ENCODE results near the gene HLX.
A peak's percentile ranks its signal among the peaks of the same experiment; 100 is the strongest.

The HLX gene

DNA sequence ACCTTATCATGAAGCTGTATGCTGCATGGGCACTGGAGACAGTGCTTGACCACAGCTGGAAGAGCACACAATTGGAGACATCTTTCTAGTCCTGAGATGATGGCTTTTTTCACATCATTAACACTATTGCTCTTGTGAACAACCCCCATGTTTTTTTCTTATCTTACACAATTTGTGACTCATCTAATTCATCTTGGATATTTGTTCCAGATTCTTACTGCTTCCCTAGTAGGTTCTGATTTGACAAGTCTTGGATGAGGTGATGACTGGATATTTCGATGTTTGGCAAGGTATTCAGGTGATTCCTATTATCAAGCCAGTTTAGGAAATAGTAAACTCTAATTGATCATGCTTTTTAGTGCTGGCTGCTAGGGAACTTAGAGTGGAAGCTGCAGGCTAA lies 23.7 kb downstream of the HLX start:
- DNase-seq = no peak

- DNase-seq = no peak
These were observed 25.6 kb downstream of the HLX start for GRCh38 chr1:220904876-220905275.

- DNase-seq = no peak
These were observed 26.7 kb downstream of the HLX start for GRCh38 chr1:220905650-220906560.

DNA sequence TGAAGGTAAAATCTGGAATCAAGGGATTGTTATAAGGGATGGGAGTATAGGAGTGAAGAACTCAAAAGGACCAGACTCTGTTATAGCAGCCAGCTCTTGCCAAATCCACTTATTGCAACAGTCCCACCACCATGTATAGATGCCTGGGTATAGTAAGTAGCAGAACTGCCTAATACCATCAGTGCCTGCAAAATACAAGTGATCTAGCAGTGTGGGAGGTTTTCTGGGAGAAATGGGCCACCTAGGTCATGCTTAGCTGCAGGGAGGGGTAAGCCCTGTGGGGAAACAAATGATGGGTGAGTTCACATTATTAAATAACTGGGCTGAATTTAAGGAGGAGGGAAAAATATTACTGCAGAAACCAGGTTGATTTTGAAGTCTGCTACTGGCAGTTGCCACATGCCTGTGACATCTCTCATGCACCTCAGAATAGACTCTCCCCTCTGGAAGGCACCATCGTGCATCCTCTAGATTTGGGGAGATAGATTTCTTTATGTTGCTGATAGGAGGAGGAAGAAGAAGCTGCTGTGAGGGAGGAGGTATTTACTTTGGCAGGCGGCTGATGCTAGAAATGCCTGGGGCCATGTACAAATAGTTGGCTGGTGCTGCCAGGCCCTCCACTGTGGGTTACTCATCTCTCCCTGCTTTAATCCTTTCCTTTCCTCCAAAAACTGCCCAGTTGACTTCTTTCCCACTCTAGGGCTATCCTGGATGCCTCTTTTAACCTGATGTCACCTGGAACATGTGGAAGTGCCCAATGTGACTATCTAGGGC lies 27.5 kb downstream of the HLX start:
- DNase-seq = no peak

GRCh38 chr1:220908757-220909156 lies 29.5 kb downstream of the HLX start:
- DNase-seq = no peak

GRCh38 chr1:220910021-220910420 lies 30.8 kb downstream of the HLX start:
- DNase-seq = no peak

DNA sequence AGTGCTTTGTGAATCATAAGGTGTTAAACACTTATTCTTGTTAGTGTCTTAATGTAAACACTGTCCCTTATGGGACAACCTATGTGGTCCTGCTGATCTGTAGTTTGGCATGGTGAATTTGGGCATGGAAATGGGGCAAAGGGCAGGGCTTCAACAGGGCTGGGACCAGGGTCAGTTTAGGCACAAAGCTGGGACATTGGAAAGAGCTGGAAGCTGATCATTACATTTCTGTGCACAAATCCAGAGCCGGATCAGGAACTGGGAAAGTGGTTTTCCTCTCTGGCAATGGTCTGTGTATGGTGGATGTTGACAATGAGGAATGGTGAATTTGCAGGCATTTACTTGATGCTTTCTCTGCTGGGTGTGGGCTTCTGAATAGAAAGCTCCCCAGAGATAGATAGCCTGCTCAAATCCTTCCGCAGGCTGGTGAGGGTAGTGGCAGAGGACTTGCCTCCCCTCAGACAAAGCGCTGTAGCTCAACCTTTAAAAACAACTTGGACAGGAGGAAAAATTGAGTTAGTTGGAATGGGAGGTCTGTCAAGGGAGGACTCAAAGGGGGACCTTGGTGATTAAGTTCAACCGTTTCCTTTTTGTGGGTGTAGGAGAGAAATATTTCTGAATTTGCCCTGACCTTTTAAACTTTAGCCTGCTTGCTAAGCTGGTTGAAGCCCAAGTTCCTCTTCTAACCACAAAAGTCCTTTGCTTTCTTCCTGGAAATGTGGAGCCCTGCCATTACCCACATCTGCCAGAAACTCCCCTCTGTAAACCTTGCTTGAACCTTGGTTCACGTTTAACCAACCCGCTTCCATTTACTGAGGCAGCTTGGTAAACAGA lies 35.3 kb downstream of the HLX start:
- peak; percentile 65 to 71 for DNase-seq

DNA sequence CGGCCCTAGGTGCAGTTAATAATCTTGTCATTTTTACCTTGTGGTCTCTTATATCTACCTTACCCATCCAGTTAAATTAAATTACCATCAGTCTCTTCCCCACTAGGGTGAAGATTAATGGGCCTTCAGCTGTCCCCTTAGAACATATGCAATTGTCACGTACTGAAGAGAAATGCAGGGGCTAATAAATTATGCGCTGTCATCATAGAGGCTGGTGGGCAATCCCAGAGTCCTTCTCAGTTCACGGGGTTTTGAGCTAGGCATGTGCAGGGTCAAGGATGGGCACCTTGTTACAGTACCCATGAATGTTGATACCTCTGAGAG lies 35.8 kb downstream of the HLX start:
- DNase-seq = no peak

DNA sequence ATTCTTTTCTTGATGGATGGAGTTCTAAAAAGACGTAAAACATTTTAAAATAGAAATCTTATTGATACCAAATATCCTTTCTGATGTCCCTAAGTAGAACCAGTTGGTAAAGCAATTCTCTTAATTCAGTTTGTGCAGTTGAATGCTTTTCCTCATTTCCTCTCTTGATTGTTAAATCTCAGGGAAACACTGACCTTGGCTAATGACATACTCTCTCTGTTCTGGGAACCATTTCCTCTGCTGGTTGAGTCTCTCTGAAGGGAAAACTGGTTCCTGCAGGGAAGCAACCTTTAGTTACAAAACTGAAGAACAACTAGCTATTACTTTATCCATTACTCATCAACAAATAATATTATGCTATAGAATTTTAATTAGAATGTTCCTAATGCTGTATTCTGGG lies 36.7 kb downstream of the HLX start:
- DNase-seq = no peak

DNA sequence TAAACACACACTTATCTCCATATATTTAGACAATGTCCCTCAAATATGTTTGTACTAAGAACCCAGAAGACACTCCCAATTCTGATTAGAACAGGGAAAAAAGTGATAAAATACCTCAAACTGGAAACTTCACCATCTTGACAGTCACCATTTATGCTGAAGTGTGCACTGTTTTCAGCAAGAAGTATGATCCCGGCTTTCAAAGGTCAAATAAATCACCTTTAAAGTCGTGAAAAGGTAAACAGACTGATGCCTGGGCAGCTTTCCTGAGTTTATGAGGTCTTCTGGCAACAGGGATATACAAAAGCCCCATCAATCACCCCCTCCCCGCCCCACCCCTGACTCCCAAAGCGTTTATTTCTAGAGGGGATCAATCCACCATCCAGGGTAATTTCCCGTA lies 37.9 kb downstream of the HLX start:
- DNase-seq = no peak

DNA sequence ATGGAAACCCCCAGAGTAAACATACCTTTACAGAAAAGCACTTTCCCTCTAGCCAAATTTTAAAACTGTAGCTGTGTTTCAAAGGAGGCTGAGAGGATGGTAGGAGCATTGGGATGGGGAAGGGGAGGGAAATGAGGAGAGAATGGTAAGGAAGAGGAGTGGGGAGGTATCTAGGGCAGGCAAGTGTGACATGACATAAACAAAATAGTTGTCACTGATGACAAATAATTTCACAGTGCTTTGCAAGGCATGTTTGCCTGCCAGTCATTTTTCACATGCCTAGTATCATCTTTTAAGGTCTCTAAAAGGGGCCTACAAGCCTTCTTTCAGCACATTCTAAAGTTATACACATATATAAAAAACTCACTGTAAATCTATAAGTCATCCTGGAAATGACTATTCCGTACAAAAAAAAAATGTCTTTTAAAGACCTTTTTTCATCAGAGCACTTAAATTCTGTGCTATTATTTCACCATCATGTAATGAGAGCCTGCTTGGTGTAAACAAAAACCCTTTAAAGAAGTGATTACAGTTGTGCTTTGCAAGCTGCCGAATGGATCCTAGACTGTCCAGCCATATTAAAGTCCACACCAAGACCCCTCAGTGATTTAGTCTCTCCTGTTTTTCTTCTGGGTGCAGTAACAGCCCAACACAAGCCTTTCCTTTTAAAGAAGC lies 38.4 kb downstream of the HLX start:
- DNase-seq = no peak

DNA sequence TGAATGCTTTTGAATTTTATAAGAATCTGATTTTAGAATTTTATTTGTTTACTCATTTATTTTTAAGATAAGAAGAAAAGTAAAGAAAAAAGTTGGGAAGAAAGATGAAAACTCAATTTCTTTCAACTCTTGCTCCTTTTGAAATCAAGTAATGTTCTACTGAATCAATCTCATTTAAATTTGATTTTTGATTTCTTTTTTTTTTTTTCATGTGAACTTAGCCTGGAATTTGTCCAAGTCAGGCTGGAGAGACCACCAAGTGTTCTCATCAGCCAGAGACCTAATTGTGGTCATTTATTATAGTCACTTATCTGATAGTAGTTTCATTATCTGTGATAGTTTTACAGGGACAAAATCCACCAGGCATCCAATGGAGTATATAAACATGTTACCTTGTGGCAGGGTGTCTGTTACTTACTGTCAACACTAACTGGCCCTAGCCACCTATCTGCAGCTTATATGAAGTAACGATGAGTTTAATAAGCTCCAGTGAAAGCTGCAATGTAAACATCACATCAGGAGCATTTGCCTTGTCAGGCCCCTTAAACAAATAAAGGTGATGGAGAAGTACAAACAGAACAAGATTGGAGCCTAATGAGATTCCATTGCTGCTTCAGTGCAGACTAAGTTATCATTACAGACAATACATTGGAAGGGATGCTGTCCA lies 39.2 kb downstream of the HLX start:
- no peak for DNase-seq

DNA sequence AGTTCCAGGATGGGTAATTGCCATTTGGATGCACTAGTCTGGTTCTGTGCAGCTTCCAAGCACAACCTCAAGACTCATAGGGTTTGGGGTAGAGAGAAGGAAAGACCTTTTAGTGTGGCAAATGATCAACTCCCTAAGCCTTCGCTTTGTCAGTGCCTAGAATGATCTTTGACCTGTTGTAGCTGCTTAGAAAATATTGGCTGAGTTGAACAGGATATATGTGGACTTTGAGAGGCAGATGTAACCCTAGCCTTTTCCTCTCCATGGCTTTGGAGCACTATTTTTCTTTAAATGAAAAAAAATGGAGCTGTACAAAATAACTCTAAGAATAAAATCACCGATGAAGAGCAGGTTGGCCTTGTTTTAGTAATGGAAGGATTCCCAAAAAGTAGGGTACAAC lies 41.7 kb downstream of the HLX start:
- no peak for DNase-seq

- no peak for DNase-seq
These were observed 42.3 kb downstream of the HLX start for GRCh38 chr1:220921498-220921897.

GRCh38 chr1:220921971-220922635 lies 42.9 kb downstream of the HLX start:
- DNase-seq = no peak

DNA sequence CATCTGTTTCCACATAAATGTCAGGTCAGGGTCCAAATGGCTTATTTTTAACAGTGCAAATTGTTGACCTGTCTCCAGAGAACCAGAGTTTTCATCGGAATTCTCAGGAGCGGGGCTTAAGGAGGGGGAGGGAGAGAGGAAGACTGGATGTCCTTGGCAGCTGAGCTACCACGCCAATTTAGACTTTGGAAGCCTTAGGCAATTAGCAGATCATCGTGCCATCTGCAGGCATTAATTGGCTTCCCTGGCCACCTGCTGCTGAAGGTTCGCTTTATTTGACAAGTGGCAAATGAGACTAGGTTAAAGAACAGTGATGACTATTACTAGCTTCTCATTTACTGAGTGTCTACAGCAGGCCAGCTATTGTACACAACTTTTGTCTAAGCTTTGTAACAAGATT lies 43.7 kb downstream of the HLX start:
- DNase-seq = no peak

DNA sequence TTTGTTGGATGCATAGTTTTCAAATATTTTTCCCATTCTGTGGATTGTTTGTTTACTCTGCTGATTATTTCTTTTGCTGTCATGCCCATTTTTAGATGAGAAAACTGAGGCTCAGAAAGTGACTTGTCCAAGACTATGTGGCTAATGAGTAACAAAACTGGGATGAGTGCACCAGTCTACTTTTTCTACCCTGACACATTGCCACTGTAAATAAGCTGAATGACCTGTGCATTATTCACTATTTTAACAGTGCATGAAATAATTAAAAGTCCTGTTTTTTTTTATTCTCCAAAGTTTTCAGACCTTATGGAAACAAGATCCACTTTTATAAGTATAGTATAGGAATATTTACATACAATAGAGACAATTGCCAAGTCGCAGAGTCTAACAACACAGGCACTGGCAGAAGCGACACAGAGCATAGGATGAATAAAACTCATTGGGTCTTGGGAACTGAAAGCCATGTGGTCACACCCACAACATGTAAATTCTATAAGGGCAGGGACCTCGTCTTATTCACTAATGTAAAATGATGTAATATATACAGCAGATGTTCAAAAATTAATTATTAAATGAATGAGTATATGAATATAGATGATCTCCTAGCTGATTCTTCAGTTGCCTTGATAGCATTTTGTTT lies 45.2 kb downstream of the HLX start:
- no peak for DNase-seq

DNA sequence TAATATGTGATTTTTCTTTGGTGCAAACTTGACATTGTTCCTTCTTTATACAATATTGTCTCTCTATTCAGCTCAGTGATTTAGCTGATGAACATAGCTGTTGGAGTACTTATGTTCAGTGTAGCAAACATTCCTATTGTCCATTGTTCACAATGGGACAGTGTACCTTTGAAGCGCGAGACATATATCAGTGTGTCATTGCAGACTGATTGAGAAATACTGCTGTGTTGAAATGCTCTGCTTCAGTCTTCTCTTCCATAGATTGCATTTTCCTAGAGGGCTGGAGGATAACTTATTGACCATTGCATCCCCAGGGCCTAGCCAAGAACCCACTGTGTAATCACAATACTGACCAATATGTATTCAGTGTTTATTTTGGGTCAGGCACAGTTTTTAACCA lies 46.5 kb downstream of the HLX start:
- peak; percentile 10 to 59 for DNase-seq

DNA sequence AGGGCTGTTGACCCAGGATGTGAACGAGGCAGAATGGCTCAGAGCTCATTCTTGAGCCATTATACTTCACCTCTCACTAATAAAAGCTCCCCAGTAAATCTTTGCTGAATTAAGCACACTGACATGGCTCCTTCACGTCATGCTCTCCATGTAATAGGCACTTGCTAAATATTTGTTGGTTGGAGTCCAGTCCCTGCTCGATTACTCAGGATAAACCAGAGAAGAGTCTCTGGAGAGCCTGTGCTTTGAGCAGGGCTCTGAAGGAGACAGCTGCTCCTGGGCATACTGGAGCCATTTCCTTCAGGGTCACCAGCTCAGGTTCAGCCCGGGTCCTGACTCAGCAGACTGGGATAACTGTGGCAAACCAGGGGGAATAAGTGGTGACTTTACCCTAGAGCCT lies 46.9 kb downstream of the HLX start:
- DNase-seq = no peak

GRCh38 chr1:220927442-220927841 lies 48.2 kb downstream of the HLX start:
- DNase-seq = no peak

DNA sequence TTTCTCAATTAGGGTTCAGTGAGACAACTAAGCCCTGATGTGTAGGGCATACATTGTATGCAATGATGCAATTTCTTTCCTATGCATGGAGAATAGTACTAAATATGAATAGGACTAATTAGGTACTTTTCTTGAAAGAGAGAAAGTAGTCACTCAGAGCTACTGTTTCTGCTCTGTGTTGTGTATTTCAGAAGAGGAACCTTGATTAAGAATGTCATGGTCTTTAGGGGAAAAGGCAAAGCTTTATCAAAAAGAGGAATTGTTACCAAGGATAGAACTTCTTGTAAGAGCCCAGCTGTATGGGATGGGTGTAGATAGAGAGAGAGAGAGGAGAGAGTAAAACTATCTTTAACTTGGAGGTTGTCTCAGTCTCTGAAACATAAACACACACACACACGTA lies 49.1 kb downstream of the HLX start:
- DNase-seq = peak; percentile 43 to 53
